Hepatocyte (in vitro differentiated cells): ENCODE measurements around the gene DHRS13. TPM values are rescaled to one million over a fixed set of nuclear protein-coding genes. Genes with fewer than 3 reads are reported as not detected.

ENCODE experiments used
- DNase-seq: peaks from one replicate; pipeline ENCODE4 v3.0.0-alpha.2; 2016; ENCODE audit warnings: low spot score
- H2AFZ ChIP-seq: fragments of 200-600 bp; sonication (generic); 2 replicates; pipeline ENCODE4 v1.6.0; 2016; ENCODE audit warnings: antibody characterized with exemption, mild to moderate bottlenecking
- H3K27ac ChIP-seq: fragments of 200-600 bp; sonication (generic); 2 replicates; pipeline ENCODE4 v1.5.1; 2016; ENCODE audit warnings: mild to moderate bottlenecking
- H3K27me3 ChIP-seq: fragments of 200-600 bp; sonication (generic); 2 replicates; pipeline ENCODE4 v1.6.1; 2016
- H3K36me3 ChIP-seq: fragments of 200-600 bp; sonication (generic); replicated peaks from 2 replicates; pipeline ENCODE4 v1.5.1; 2016; ENCODE audit warnings: low read depth; ENCODE audit not compliant: insufficient read depth
- H3K4me1 ChIP-seq: fragments of 200-600 bp; sonication (generic); 2 replicates; pipeline ENCODE4 v1.5.1; 2016; ENCODE audit warnings: mild to moderate bottlenecking, moderate library complexity; ENCODE audit not compliant: insufficient read depth
- H3K4me2 ChIP-seq: fragments of 200-600 bp; sonication (generic); 2 replicates; pipeline ENCODE4 v1.6.0; 2016
- H3K4me3 ChIP-seq: fragments of 200-600 bp; sonication (generic); 2 replicates; pipeline ENCODE4 v1.5.1; 2016; ENCODE audit warnings: mild to moderate bottlenecking
- H3K79me2 ChIP-seq: fragments of 200-600 bp; sonication (generic); 2 replicates; pipeline ENCODE4 v1.6.0; 2017; ENCODE audit warnings: mild to moderate bottlenecking
- H3K9me2 ChIP-seq: fragments of 200-600 bp; sonication (generic); replicated peaks from 2 replicates; pipeline ENCODE4 v1.6.0; 2017; ENCODE audit warnings: mild to moderate bottlenecking; ENCODE audit not compliant: insufficient read depth
- H3K9me3 ChIP-seq: fragments of 200-600 bp; sonication (generic); 2 replicates; pipeline ENCODE4 v1.5.1; 2016; ENCODE audit warnings: low read depth, mild to moderate bottlenecking
- H4K20me1 ChIP-seq: fragments of 200-600 bp; sonication (generic); 2 replicates; pipeline ENCODE4 v1.6.0; 2016; ENCODE audit warnings: mild to moderate bottlenecking; ENCODE audit not compliant: insufficient read depth, poor library complexity, severe bottlenecking
- EZH2 ChIP-seq: fragments of 200-600 bp; sonication (generic); IDR thresholded peaks from 2 replicates; pipeline ENCODE4 v1.6.1; 2016; ENCODE audit warnings: antibody characterized with exemption, mild to moderate bottlenecking, borderline replicate concordance
- EZH2phosphoT487 ChIP-seq: fragments of 200-600 bp; sonication (generic); IDR thresholded peaks from one replicate; pipeline ENCODE4 v1.6.1; 2018; ENCODE audit warnings: antibody characterized with exemption, mild to moderate bottlenecking, low read depth, moderate library complexity; ENCODE audit not compliant: unreplicated experiment, severe bottlenecking
- WGBS: methylation state at CpG from one replicate; pipeline ENCODE4 v1.1.6; 2016; ENCODE audit warnings: low lambda C conversion rate; ENCODE audit errors: missing lambda C conversion rate; 5-methylcytosine and 5-hydroxymethylcytosine counted together
- polyA plus RNA-seq: library from polyadenylated mRNA; unstranded; fragments of >200 nt; fragmentation: Nextera tagmentation; extraction: Ambion mirVana; gene quantifications from 2 replicates; pipeline ENCODE4 v1.2.1, GENCODE V29; 2016
- total RNA-seq: library from RNA; depleted of rRNA; stranded (reverse); fragments of >200 nt; gene quantifications from 2 replicates; pipeline ENCODE4 v1.2.3, GENCODE V29; 2014
- TF ChIP-seq, protein P1 (sequence below): fragments of 200-600 bp; sonication (generic); IDR thresholded peaks from 2 replicates; pipeline ENCODE4 v1.5.1; 2016; ENCODE audit warnings: antibody characterized with exemption, mild to moderate bottlenecking; ENCODE audit not compliant: poor library complexity

The DHRS13 gene
- total and polyA plus RNA-seq, 2 experiments from 2014 or later: 14.9 to 15.4 TPM

DNA sequence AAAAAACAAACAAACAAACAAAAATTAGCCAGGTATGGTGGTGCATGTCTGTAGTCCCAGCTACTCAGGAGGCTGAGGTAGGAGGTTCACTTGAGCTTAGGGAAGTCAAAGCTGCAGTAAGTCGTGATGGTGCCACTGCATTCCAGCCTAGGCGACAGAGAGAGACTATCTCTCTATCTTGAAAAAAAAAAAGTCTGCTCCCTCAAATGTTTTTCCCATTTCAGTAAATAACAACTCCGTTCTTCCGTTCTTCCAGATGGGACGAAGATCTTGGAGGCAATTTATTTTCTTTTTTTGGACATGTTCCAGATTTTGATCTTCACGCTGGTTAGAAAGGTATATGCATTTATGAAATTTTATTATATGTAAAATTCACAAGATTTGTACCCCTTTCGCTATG is 29.0 kb downstream of the DHRS13 start:
- Histone ChIP-seq H3K9me2 (no peaks in the 10 kb centered on the region), H3K27ac (no peak overlapping the region), H3K4me1 (no peaks in the 10 kb centered on the region), H3K79me2 (no peaks in the 10 kb centered on the region), H3K4me2 (no peak overlapping the region), H3K9me3 (no peaks in the 10 kb centered on the region), H2AFZ (no peak overlapping the region), H3K27me3 (no peaks in the 10 kb centered on the region), H3K4me3 (no peak overlapping the region), H4K20me1 (no peaks in the 10 kb centered on the region), H3K36me3 (no peaks in the 10 kb centered on the region)
- DNase-seq: no peak
- WGBS: 85% methylated on average over 7 of the region's 7 CpGs
- TF ChIP-seq, protein P1, sequence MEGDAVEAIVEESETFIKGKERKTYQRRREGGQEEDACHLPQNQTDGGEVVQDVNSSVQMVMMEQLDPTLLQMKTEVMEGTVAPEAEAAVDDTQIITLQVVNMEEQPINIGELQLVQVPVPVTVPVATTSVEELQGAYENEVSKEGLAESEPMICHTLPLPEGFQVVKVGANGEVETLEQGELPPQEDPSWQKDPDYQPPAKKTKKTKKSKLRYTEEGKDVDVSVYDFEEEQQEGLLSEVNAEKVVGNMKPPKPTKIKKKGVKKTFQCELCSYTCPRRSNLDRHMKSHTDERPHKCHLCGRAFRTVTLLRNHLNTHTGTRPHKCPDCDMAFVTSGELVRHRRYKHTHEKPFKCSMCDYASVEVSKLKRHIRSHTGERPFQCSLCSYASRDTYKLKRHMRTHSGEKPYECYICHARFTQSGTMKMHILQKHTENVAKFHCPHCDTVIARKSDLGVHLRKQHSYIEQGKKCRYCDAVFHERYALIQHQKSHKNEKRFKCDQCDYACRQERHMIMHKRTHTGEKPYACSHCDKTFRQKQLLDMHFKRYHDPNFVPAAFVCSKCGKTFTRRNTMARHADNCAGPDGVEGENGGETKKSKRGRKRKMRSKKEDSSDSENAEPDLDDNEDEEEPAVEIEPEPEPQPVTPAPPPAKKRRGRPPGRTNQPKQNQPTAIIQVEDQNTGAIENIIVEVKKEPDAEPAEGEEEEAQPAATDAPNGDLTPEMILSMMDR: no peak
- no peak for TF ChIP-seq EZH2phosphoT487
- TF ChIP-seq EZH2: no peak

DNA sequence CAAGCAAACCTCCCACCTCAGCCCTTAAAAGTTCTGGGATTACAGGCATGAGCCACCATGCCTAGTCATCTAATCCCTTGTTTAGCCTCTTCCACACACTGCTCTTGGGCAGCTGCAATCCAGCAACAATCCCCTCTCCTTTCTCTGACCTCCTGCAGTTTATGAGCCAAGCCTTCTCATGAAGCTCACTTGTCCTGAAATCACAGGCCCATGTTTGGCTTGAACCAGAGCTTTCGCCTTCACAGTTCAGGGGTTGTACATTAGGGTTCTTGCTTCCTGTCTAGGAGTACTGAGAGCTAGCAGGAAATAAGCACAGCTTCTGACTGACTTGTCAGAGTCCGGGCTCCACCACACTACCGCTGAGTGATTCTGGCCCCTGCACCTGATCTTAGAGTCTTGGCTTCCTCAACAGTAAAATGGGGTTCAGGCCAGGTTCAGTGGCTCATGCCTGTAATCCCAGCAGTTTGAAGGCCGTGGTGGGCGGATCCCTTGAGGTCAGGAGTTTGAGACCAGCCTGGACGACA is 31.8 kb downstream of the DHRS13 start:
- no peaks in the 10 kb centered on the region for H3K27me3 ChIP-seq
- no peaks in the 10 kb centered on the region for H3K4me1 ChIP-seq
- no peaks in the 10 kb centered on the region for H3K9me2 ChIP-seq
- H4K20me1 ChIP-seq: no peaks in the 10 kb centered on the region
- H3K4me2 ChIP-seq: no peak overlapping the region
- H3K27ac ChIP-seq: no peak overlapping the region
- no peak overlapping the region for H3K4me3 ChIP-seq
- H3K79me2 ChIP-seq: no peaks in the 10 kb centered on the region
- DNase-seq: no peak
- H3K36me3 ChIP-seq: no peaks in the 10 kb centered on the region
- no peak overlapping the region for H2AFZ ChIP-seq
- H3K9me3 ChIP-seq: no peaks in the 10 kb centered on the region
- no peak for TF ChIP-seq EZH2
- TF ChIP-seq, protein P1: no peak
- no peak for TF ChIP-seq EZH2phosphoT487
- whole genome bisulfite sequencing: 81% methylated on average over 6 of the region's 6 CpGs

DNA sequence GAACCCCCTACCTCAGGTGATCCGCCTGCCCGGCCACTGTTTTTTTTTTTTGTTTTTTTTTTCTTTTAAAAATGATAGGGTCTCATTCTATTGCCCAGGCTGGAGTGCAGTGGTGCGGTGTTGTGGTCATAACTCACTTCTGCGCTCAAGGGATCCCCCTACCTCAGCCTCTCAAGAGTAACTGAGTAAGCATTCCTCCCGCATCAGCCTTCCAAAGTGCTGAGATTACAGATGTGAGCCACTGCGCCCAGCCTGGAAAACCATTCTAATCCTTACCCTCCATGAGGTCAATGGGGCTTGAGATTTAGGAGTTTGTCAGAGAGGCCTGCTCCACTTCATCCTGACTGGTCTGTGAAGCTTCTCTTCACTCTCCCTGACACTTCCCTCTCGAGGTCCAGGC is 35.6 kb downstream of the DHRS13 start:
- Histone ChIP-seq H3K79me2 (no peaks in the 10 kb centered on the region), H4K20me1 (no peaks in the 10 kb centered on the region), H3K4me3 (no peak overlapping the region), H3K9me2 (no peaks in the 10 kb centered on the region), H3K27ac (no peak overlapping the region), H3K4me2 (no peak overlapping the region), H3K4me1 (no peaks in the 10 kb centered on the region), H3K36me3 (no peaks in the 10 kb centered on the region), H3K27me3 (no peaks in the 10 kb centered on the region), H3K9me3 (no peaks in the 10 kb centered on the region), H2AFZ (no peak overlapping the region)
- 87% methylated on average over 7 of the region's 7 CpGs for WGBS
- TF ChIP-seq EZH2phosphoT487 (no peak), EZH2 (no peak)
- TF ChIP-seq, protein P1: no peak
- no peak for DNase-seq
